Activated naive CD8-positive, alpha-beta T cell treated with anti-CD3 and anti-CD28 coated beads, Interleukin-2, amount 10 ng/mL, durations not matched to agents 7 days and 5 days (primary cell): ENCODE data around the gene PDE1A. TPM values are rescaled to one million over a fixed set of nuclear protein-coding genes. Genes with fewer than 3 reads are reported as not detected.

ENCODE experiments used
- ATAC-seq: fragments of 150-1000 bp; cut with Tn5 transposase; one replicate; pipeline ENCODE4 v1.10.0; 2021; ENCODE audit warnings: low read depth, moderate library complexity
- POLR2A ChIA-PET: fragments of 350-600 bp; sonication (Branson Sonifier 250); formaldehyde crosslinking; loops from one replicate; lab custom pipeline; 2021; ENCODE audit warnings: antibody characterized with exemption; lab: Charles Lee
- DNase-seq: peaks from one replicate; pipeline ENCODE4 v3.0.0; 2021
- H3K27ac Mint-ChIP-seq: one replicate; pipeline ENCODE4 v1.8.0; 2022; ENCODE audit warnings: mild to moderate bottlenecking, mixed read lengths
- H3K27me3 Mint-ChIP-seq: one replicate; pipeline ENCODE4 v1.8.0; 2022; ENCODE audit warnings: mild to moderate bottlenecking, moderate library complexity, mixed read lengths
- H3K36me3 Mint-ChIP-seq: one replicate; pipeline ENCODE4 v1.8.0; 2021; ENCODE audit warnings: mild to moderate bottlenecking, mixed read lengths
- H3K4me1 Mint-ChIP-seq: one replicate; pipeline ENCODE4 v1.8.0; 2021; ENCODE audit warnings: mixed read lengths
- H3K4me3 Mint-ChIP-seq: one replicate; pipeline ENCODE4 v1.8.0; 2022; ENCODE audit warnings: mild to moderate bottlenecking, moderate library complexity, mixed read lengths
- H3K9me3 Mint-ChIP-seq: one replicate; pipeline ENCODE4 v1.8.0; 2021; ENCODE audit warnings: mixed read lengths
- total RNA-seq, 2 experiments: library from RNA; stranded (reverse); gene quantifications; one replicate each; pipeline ENCODE4 v1.2.3, GENCODE V29; 2021

The PDE1A gene
- total RNA-seq, 2 experiments from 2014 or later, result not detected

DNA sequence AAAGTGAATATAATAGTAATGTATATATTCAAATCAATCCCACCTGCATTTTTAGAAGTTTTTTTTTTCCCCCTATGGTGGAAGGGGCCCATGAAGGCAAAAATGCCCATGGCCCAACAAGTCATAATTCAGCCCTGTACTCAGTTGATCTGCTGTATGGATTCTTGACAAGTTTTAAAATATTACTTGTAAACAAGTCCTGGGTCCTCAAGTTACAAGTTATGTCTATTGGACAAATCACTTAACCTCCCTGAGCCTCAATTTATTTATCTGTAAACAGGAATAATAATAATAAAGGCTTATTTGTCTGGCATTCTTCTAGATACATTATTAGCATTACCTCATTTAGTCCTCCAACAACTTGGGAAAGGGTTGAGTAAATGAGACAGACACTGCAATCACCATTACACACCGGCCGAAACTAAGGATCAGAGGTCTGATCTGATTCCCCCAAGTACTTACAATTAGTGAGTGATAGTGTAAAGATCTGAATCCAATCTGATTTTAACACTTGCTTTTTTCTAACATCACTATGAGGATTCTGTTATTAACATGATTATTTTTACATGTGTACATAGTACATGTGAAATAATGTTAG, 66.1 kb downstream of the PDE1A start:
- DNase-seq (no peak), ATAC-seq (no peak)
- Mint-ChIP-seq H3K4me1 (no peaks in the 10 kb centered on the region), H3K9me3 (no peaks in the 10 kb centered on the region), H3K27ac (no peak overlapping the region), H3K4me3 (no peak overlapping the region), H3K36me3 (no peaks in the 10 kb centered on the region), H3K27me3 (no peaks in the 10 kb centered on the region)
- POLR2A ChIA-PET, result no interaction called here

DNA sequence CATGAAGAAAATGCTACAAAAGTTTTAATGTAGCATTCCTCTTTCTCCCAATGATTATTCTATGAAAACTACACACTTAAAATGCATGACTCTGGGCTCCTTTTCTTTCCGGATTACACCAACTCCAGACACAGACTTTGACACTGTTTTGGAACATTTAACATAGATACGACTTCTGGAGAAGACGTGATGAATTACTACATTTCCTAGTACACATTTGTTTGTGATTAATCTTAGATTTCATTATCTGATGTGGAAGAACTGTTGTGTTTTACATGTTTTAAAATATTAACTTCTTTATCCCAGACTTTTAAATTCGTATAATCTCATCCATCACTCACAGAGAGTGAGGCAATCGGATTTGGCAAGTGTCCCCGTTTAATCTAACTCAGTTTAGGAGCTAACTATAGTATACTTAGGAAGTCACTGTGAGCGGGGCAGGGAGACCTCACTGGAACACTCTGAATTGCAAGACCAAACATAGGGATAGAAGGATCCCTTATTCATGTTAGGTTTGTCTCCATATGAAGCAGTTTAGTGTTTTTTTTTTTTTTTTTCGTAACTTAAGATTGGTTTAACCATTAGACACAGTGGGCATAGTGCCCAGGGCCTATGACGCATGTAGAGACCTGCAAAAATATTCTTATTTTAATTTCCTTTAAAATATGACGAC, 66.7 kb downstream of the PDE1A start:
- H3K4me1 Mint-ChIP-seq, result no peaks in the 10 kb centered on the region
- H3K27ac Mint-ChIP-seq, result no peak overlapping the region
- no peaks in the 10 kb centered on the region for H3K9me3 Mint-ChIP-seq
- H3K4me3 Mint-ChIP-seq, result no peak overlapping the region
- ATAC-seq (no peak), DNase-seq (no peak)
- H3K36me3 Mint-ChIP-seq, result no peaks in the 10 kb centered on the region
- H3K27me3 Mint-ChIP-seq, result no peaks in the 10 kb centered on the region
- POLR2A ChIA-PET, result no interaction called here

DNA sequence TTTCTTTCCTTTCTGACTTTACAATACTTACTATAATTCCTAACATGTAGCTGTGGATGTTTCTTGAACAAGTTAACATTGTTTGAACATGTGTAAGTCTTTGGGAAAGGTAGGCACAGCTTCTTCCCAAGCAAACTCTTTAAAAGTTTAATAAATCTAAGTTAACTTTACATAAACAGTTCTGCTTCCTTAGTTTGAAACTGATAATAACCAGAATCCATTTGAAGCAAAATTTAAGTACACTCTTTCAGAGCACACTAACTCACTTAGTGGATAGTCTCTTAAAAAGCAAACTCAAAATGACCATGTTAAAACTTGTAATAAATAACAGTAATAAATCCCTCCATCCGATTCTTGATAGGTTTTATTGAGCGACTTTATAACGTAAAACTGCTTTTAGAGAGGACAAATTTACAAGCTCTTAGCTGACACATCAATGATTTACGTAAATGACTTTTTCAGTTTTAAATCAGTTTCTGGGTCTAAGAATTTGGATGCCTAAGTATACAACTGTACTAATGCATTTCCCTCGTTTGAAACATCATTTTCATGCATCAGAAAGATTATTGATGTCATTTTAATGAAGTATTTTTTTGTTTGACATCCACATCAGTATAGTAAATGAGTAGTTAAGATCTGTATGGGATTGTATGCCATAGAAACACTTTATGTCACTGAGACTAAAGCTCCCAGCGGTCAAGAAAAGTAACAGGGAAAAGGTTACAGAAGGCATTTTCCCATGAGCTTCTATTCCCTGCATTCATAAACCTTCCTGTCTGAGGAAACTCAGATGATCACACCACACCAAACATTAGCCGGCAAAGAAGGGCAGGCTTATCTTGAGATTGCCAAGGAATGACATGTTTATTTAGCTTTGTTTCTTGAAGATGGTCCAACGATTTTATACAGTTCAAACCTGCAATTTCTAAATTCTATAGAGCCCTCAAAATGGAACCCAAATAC, 67.5 kb downstream of the PDE1A start:
- H3K4me3 Mint-ChIP-seq, result no peak overlapping the region
- POLR2A ChIA-PET, result no interaction called here

DNA sequence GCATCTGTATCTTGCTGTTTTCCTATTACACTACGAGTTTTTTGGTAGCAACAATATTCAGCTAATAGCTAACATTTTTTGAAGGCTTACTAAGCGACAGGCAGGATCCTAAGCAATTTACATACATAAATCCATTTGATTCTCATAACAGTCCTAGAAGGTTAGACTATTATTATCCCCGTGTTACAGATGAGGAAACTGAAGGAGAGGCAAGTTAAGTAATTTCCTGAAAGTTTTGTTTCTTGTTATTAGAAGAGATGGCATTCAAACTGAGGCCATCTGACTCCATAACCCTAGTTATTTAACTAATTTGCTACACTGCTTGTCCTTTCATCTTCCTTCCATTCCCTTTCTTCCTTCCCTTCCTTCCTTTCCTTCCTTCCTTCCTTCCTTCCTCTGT, 68.2 kb downstream of the PDE1A start:
- H3K27me3 Mint-ChIP-seq, result no peaks in the 10 kb centered on the region
- DNase-seq (no peak), ATAC-seq (no peak)
- H3K4me1 Mint-ChIP-seq, result no peaks in the 10 kb centered on the region
- POLR2A ChIA-PET, result no interaction called here
- no peaks in the 10 kb centered on the region for H3K9me3 Mint-ChIP-seq
- H3K4me3 Mint-ChIP-seq, result no peak overlapping the region
- no peaks in the 10 kb centered on the region for H3K36me3 Mint-ChIP-seq
- no peak overlapping the region for H3K27ac Mint-ChIP-seq

More for the DNA sequence above, 67.5 kb downstream of the PDE1A start:
- no peak for ATAC-seq
- Mint-ChIP-seq H3K36me3 (no peaks in the 10 kb centered on the region), H3K27ac (no peak overlapping the region), H3K4me1 (no peaks in the 10 kb centered on the region), H3K9me3 (no peaks in the 10 kb centered on the region), H3K27me3 (no peaks in the 10 kb centered on the region)
- no peak for DNase-seq

DNA sequence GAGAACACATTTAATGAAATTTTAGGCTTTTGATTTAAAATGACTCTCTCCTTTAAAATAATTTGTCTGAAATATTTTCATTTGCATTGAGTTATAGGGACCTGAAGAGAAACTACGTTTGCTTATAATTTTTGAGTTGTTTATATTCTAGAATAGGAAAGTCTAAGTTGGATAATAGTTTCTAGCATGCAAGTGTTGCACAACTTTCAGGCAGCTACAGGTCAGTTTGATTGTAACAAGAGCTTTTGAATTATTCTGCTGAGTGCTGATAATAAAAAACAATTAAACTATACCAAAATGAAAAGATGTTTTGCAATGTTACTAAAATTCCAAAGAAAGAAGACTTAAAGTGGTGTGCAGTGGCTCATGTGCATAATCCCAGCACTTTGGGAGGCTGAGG, 71.0 kb downstream of the PDE1A start:
- no peaks in the 10 kb centered on the region for H3K27me3 Mint-ChIP-seq
- no peak overlapping the region for H3K27ac Mint-ChIP-seq
- H3K4me3 Mint-ChIP-seq, result no peak overlapping the region
- ATAC-seq, result no peak
- POLR2A ChIA-PET, result no interaction called here
- no peaks in the 10 kb centered on the region for H3K4me1 Mint-ChIP-seq
- DNase-seq, result no peak
- H3K36me3 Mint-ChIP-seq, result no peaks in the 10 kb centered on the region
- no peaks in the 10 kb centered on the region for H3K9me3 Mint-ChIP-seq

DNA sequence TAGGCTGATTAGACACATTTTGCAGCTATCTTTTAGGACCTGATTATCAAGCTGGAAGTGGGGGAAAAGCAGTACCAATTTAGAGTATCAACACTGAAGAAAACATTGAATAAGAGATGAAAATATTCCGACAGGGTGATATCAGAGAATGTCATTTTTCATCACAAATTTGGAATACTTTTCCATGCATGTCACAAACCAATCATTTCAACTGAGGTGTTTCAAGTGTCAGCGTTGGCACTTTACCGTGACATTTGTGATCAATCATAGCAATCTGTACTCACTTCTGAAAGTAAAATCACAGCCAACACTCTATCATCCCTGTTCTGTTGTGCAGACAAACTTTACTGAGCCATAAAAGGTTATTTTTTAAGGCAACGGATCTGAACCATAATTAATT, 75.4 kb downstream of the PDE1A start:
- no peak overlapping the region for H3K27ac Mint-ChIP-seq

DNA sequence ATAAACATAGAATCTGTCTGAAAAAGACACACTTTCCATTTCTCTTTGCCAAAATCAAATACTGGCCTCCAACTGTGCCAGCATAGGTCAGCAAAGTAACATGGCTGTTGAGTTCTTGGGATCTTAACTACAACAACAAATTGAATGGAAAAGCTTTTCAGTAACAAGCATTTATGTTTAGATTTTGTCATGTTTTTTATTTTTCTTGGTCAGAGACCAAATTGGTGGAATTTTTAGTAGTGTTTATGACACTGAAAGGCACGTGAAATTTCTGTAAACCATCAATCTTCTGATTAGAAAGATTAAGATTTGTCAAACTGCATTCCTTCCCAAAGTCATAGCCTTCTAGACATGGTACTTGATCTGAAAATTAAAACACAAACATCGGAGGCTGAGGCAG, 77.6 kb downstream of the PDE1A start:
- no peaks in the 10 kb centered on the region for H3K9me3 Mint-ChIP-seq
- no peak overlapping the region for H3K4me3 Mint-ChIP-seq
- H3K4me1 Mint-ChIP-seq, result no peaks in the 10 kb centered on the region
- H3K36me3 Mint-ChIP-seq, result no peaks in the 10 kb centered on the region
- DNase-seq, result no peak
- POLR2A ChIA-PET, result no interaction called here
- no peaks in the 10 kb centered on the region for H3K27me3 Mint-ChIP-seq
- no peak overlapping the region for H3K27ac Mint-ChIP-seq
- no peak for ATAC-seq

More for the DNA sequence above, 75.4 kb downstream of the PDE1A start:
- no peak overlapping the region for H3K4me3 Mint-ChIP-seq
- no peaks in the 10 kb centered on the region for H3K9me3 Mint-ChIP-seq
- no peaks in the 10 kb centered on the region for H3K27me3 Mint-ChIP-seq
- ATAC-seq (no peak), DNase-seq (no peak)
- no peaks in the 10 kb centered on the region for H3K4me1 Mint-ChIP-seq
- H3K36me3 Mint-ChIP-seq, result no peaks in the 10 kb centered on the region
- POLR2A ChIA-PET, result no interaction called here

DNA sequence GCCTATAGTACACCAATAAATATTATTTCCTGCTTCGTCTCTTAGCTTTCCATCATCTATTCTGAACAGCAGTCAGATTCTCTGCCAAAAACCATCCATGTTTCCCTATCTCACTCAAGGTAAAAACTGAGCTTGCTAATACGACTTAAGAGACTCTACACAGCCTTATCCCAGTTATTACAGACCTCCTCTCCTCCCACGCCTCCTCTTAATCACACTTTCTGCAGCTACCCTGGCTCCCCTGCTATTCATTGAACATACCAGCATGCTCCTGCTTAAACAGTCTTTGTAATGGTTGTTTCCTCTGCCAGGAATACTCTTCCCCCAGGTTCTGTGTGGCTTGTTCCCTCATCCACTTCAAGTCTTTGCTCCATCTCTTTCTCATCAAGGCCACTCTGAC, 81.5 kb downstream of the PDE1A start:
- DNase-seq, result no peak
- POLR2A ChIA-PET, result no interaction called here
- no peaks in the 10 kb centered on the region for H3K27me3 Mint-ChIP-seq
- no peak overlapping the region for H3K27ac Mint-ChIP-seq
- no peak overlapping the region for H3K4me3 Mint-ChIP-seq
- no peaks in the 10 kb centered on the region for H3K4me1 Mint-ChIP-seq
- H3K36me3 Mint-ChIP-seq, result no peaks in the 10 kb centered on the region
- ATAC-seq, result no peak
- H3K9me3 Mint-ChIP-seq, result no peaks in the 10 kb centered on the region

DNA sequence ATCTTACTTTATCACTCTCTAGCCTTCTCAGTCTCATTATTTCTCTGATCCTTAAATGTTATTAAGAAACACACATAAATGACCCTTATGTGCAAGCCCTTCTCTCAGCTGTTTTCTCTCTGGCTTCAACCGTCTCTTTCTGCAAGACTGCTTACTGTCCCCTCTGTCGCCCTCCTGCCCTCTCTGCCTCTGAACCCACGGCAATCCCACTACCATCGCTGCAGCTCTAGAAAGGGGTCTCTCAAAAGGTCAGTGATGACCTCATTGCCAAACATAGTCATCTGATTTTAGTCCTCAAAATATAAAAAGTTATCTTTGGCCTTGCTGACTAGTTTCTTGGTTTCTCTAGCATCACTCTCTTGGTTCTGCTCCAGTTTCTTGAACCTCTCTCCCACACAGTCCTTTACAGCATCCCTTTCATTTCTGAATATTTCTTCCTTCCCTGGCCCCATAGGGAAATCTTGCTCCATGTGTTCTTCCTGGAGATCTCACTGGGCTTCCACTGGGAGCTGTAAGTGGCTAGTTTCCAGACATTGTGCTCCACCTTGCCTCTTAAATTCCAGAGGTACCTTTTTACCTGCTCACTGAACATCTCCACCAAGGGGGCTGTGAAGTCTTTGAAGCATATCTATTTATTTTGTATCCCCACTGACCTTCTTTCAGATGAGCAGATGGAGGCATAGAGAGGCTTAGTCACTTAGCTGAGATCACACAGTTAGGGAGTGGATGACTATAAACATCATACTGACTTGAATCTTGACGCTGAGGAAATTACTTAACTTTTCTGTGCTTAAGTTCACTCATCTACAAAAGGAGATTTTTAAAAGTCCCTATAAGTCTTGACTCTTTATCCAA, 96.2 kb downstream of the PDE1A start:
- Mint-ChIP-seq H3K4me3 (no peak overlapping the region), H3K27me3 (no peaks in the 10 kb centered on the region), H3K27ac (no peak overlapping the region), H3K36me3 (no peaks in the 10 kb centered on the region), H3K4me1 (no peaks in the 10 kb centered on the region), H3K9me3 (peaks cover 3% of the 10 kb centered on the region)
- DNase-seq (no peak), ATAC-seq (no peak)
- POLR2A ChIA-PET, result no interaction called here

DNA sequence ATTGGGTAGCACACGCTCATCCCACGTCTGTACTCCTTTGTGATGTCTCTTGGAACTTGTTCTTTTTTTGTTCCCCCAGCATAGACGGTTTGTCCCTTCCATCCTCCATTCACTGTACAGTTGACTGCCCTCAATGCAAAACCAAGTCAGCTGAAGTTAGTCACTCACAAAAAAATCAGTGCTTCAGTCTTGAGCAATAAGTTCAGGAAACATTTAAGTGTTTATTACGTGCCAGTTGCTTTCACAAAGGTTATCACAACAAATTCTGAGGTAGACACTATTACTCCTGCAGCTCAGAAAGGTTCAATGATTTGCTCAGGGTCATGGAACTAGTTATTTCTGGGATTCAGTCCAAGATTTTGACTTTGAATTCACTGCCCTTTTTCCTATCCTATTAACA, 102.2 kb downstream of the PDE1A start:
- no peak overlapping the region for H3K27ac Mint-ChIP-seq
- POLR2A ChIA-PET, result no interaction called here
- DNase-seq (no peak), ATAC-seq (no peak)
- H3K4me3 Mint-ChIP-seq, result no peak overlapping the region
- H3K27me3 Mint-ChIP-seq, result no peaks in the 10 kb centered on the region
- peaks cover 1% of the 10 kb centered on the region for H3K9me3 Mint-ChIP-seq
- H3K36me3 Mint-ChIP-seq, result no peaks in the 10 kb centered on the region
- no peaks in the 10 kb centered on the region for H3K4me1 Mint-ChIP-seq

DNA sequence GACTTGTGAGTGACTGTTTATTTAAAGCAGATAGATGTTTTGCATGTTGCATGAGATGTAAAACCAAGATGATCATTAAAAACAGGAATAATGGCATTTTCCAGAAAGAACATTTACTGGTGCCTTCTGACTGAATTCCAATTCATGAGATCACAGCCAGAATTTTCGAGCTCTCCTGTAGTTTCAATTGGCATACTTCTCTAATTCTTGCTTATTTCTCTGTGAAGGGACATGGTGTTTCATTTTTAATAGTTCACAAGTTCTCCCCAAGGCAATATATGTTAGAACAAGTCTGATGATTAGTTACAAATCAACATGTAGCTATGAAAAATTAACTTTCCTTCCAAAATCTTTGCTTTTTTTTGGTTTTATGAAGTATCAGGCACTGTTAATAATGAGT, 105.7 kb downstream of the PDE1A start:
- ATAC-seq, result no peak
- Mint-ChIP-seq H3K27ac (no peak overlapping the region), H3K27me3 (no peaks in the 10 kb centered on the region), H3K4me3 (no peak overlapping the region), H3K36me3 (no peaks in the 10 kb centered on the region), H3K9me3 (peaks cover 1% of the 10 kb centered on the region), H3K4me1 (no peaks in the 10 kb centered on the region)
- POLR2A ChIA-PET, result no interaction called here
- DNase-seq, result no peak

DNA sequence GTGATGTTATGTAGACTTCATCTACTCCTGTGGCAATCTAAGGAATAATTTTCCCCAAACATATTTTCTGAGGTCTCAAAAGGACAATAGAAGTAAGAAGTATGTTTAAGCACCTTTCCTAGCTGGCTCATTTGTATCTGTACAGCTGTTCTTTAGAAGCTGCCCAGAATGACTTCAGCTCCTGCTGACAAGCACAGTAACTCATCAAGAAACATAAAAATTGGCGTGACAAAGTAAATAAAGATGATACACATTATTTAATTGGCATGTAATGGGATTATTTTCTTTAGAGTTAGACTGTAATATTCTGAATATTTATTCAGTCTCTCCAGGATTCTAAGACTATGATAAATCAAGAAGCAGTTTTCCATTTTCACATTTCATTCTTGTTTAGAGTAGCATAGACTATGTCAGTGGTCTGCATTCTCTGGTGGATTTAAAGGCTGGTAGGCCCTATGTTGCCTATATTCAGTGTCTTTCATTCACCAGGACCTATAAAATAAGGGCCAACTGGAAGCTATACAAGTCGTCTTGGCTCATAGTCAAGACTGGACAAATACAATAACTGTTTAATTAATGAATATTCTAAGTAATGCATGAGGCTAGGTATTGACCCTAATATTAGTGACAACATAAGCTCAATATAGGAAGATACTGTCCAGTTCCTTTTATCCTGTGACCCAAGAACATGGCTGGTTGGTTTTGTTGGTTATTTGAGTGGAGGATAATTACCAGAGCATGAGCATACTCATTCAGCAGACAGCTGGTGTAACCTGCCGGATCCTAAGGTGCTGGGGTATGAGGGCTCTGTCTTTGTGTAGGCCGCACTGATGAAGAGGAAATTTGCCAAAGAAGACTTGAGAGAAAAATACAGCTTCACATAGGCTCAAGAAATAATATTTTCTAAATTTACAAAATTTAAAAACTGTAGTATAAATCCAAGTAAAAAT, 107.0 kb downstream of the PDE1A start:
- Mint-ChIP-seq H3K9me3 (peaks cover 1% of the 10 kb centered on the region), H3K36me3 (no peaks in the 10 kb centered on the region), H3K4me1 (no peaks in the 10 kb centered on the region), H3K4me3 (no peak overlapping the region), H3K27me3 (no peaks in the 10 kb centered on the region), H3K27ac (no peak overlapping the region)
- ATAC-seq (no peak), DNase-seq (no peak)
- POLR2A ChIA-PET, result no interaction called here
